ENCODE measurements around the gene PHKA1. TPM values are rescaled to one million over a fixed set of nuclear protein-coding genes. Genes with fewer than 3 reads are reported as not detected.
"Not testable (repeated sequence)": the region's sequence is repeated elsewhere in the genome, so short reads cannot be mapped to it uniquely, and the experiment has no call there.

PHKA1 gene
- total RNA-seq, 1 donor, result 4.7 TPM

- H3K4me3 ChIP-seq (ENCODE audit: insufficient read depth, low read length), result no peak overlapping the region
- TF ChIP-seq CTCF (IDR thresholded peaks at IDR 0.05; ENCODE audit: extremely low read depth, low read depth, low read length), result no peak
- H2AFZ ChIP-seq (ENCODE audit: low read length), result no peak overlapping the region
- no peak overlapping the region for H3K27ac ChIP-seq (ENCODE audit: low read depth, low read length)
- H3K4me1 ChIP-seq (ENCODE audit: insufficient read depth, low read length), result peaks cover 16% of the 10 kb centered on the region
- H4K20me1 ChIP-seq (ENCODE audit: insufficient read depth, low read length), result peaks cover 21% of the 10 kb centered on the region
- no peaks in the 10 kb centered on the region for H3K9me3 ChIP-seq (ENCODE audit: low read depth, low read length)
- no peaks in the 10 kb centered on the region for H3K79me2 ChIP-seq (ENCODE audit: insufficient read depth, low read length)
- peaks cover 9% of the 10 kb centered on the region for H3K27me3 ChIP-seq (ENCODE audit: insufficient read depth, low read length)
- no peak for DNase-seq (ENCODE audit: insufficient read length, low spot score, missing footprints)
- no peak overlapping the region for H3K4me2 ChIP-seq (ENCODE audit: insufficient read depth, low read length)
- H3K36me3 ChIP-seq (ENCODE audit: insufficient read depth, low read length), result peaks cover 22% of the 10 kb centered on the region
These were observed 147.7 kb downstream of the PHKA1 start for GRCh38 chrX:72566448-72566847.

- H3K4me3 ChIP-seq (ENCODE audit: insufficient read depth, low read length); H3K9me3 ChIP-seq (ENCODE audit: low read depth, low read length); H3K4me2 ChIP-seq (ENCODE audit: insufficient read depth, low read length); H2AFZ ChIP-seq (ENCODE audit: low read length); H3K4me1 ChIP-seq (ENCODE audit: insufficient read depth, low read length); H3K79me2 ChIP-seq (ENCODE audit: insufficient read depth, low read length); DNase-seq (ENCODE audit: insufficient read length, low spot score, missing footprints); H3K27ac ChIP-seq (ENCODE audit: low read depth, low read length); H3K36me3 ChIP-seq (ENCODE audit: insufficient read depth, low read length); H3K27me3 ChIP-seq (ENCODE audit: insufficient read depth, low read length); H4K20me1 ChIP-seq (ENCODE audit: insufficient read depth, low read length): not testable (repeated sequence)
These were observed 154.5 kb downstream of the PHKA1 start for GRCh38 chrX:72559655-72560054.

- Histone ChIP-seq H3K79me2 (ENCODE audit: insufficient read depth, low read length) (no peaks in the 10 kb centered on the region), H2AFZ (ENCODE audit: low read length) (no peak overlapping the region), H3K27ac (ENCODE audit: low read depth, low read length) (no peak overlapping the region), H3K4me3 (ENCODE audit: insufficient read depth, low read length) (no peak overlapping the region), H3K9me3 (ENCODE audit: low read depth, low read length) (no peaks in the 10 kb centered on the region), H3K27me3 (ENCODE audit: insufficient read depth, low read length) (no peaks in the 10 kb centered on the region), H4K20me1 (ENCODE audit: insufficient read depth, low read length) (no peaks in the 10 kb centered on the region), H3K36me3 (ENCODE audit: insufficient read depth, low read length) (no peaks in the 10 kb centered on the region), H3K4me2 (ENCODE audit: insufficient read depth, low read length) (no peak overlapping the region), H3K4me1 (ENCODE audit: insufficient read depth, low read length) (no peaks in the 10 kb centered on the region)
- no peak for TF ChIP-seq CTCF (IDR thresholded peaks at IDR 0.05; ENCODE audit: extremely low read depth, low read depth, low read length)
- peak; percentile 42 for DNase-seq (ENCODE audit: insufficient read length, low spot score, missing footprints)
These were observed 159.5 kb downstream of the PHKA1 start for GRCh38 chrX:72554448-72555140.

- H3K4me3 ChIP-seq (ENCODE audit: insufficient read depth, low read length); H3K79me2 ChIP-seq (ENCODE audit: insufficient read depth, low read length); H3K36me3 ChIP-seq (ENCODE audit: insufficient read depth, low read length); H3K4me1 ChIP-seq (ENCODE audit: insufficient read depth, low read length); H3K9me3 ChIP-seq (ENCODE audit: low read depth, low read length); H3K27ac ChIP-seq (ENCODE audit: low read depth, low read length); H3K27me3 ChIP-seq (ENCODE audit: insufficient read depth, low read length); H4K20me1 ChIP-seq (ENCODE audit: insufficient read depth, low read length); H2AFZ ChIP-seq (ENCODE audit: low read length); DNase-seq (ENCODE audit: insufficient read length, low spot score, missing footprints); H3K4me2 ChIP-seq (ENCODE audit: insufficient read depth, low read length): not testable (repeated sequence)
These were observed 161.7 kb downstream of the PHKA1 start for GRCh38 chrX:72552443-72552842.

- peak; percentile 31 for TF ChIP-seq CTCF (IDR thresholded peaks at IDR 0.05; ENCODE audit: extremely low read depth, low read depth, low read length)
- peaks cover 7% of the 10 kb centered on the region for H3K27me3 ChIP-seq (ENCODE audit: insufficient read depth, low read length)
- no peak overlapping the region for H2AFZ ChIP-seq (ENCODE audit: low read length)
- H3K4me3 ChIP-seq (ENCODE audit: insufficient read depth, low read length), result no peak overlapping the region
- no peaks in the 10 kb centered on the region for H3K9me3 ChIP-seq (ENCODE audit: low read depth, low read length)
- no peaks in the 10 kb centered on the region for H3K79me2 ChIP-seq (ENCODE audit: insufficient read depth, low read length)
- no peaks in the 10 kb centered on the region for H3K36me3 ChIP-seq (ENCODE audit: insufficient read depth, low read length)
- DNase-seq (ENCODE audit: insufficient read length, low spot score, missing footprints), result no peak
- no peak overlapping the region for H3K4me2 ChIP-seq (ENCODE audit: insufficient read depth, low read length)
- no peaks in the 10 kb centered on the region for H3K4me1 ChIP-seq (ENCODE audit: insufficient read depth, low read length)
- H3K27ac ChIP-seq (ENCODE audit: low read depth, low read length), result no peak overlapping the region
- H4K20me1 ChIP-seq (ENCODE audit: insufficient read depth, low read length), result peaks cover 11% of the 10 kb centered on the region
These were observed 168.1 kb downstream of the PHKA1 start for GRCh38 chrX:72545990-72546389.
